ENCODE data around the gene PTPRD. TPM values are rescaled to one million over a fixed set of nuclear protein-coding genes. Genes with fewer than 3 reads are reported as not detected.

PTPRD gene
- total and polyA plus RNA-seq, 2 donors (not counting 1 experiment from before 2014, with no cell fraction given) = 0.35 to 4.8 TPM

DNA sequence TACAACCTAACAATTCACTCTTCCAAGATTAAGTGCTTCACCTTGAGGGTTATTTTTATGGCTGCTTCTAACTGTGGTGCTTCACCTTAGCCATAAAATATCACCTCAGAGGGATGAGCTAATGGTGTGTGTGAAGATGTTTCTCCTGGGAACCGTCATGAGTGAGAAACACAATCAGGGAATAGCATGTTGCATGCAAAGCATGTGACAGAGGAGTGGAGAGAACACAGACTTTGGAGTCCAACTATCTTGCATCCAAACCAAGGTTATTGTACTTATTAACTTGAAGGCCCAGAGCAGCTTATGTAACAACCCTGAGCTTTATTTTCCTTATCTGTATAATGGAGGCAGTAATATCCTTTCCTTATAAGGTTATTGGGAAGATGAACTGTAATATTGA is 1724.2 kb downstream of the PTPRD start:
- Histone ChIP-seq H3K27ac (ENCODE audit: insufficient read depth, low read length) (no peak overlapping the region), H3K79me2 (ENCODE audit: control insufficient read depth, insufficient read depth, low read length) (no peaks in the 10 kb centered on the region), H3K9me3 (ENCODE audit: control insufficient read depth, insufficient read depth, low read depth, low read length) (no peaks in the 10 kb centered on the region), H3K4me1 (ENCODE audit: control insufficient read depth, extremely low read depth, insufficient read depth, low read length) (no peaks in the 10 kb centered on the region), H3K4me3 (replicated peaks in 1 of 4; ENCODE audit: control extremely low read depth in 1 of 4, insufficient read depth in 1 of 4, low read depth in 3 of 4, low read length in 4 of 4) (no peak overlapping the region), H2AFZ (ENCODE audit: low read length) (no peak overlapping the region), H4K20me1 (ENCODE audit: control insufficient read depth, extremely low read depth, insufficient read depth, low read length) (no peaks in the 10 kb centered on the region), H3K36me3 (ENCODE audit: control insufficient read depth, insufficient read depth, low read length) (no peaks in the 10 kb centered on the region), H3K9ac (ENCODE audit: insufficient read depth, low read length) (no peak overlapping the region), H3K27me3 (ENCODE audit: control insufficient read depth, insufficient read depth, low read length) (no peaks in the 10 kb centered on the region), H3K4me2 (ENCODE audit: extremely low read depth, insufficient read depth, low read length) (no peak overlapping the region)
- TF ChIP-seq, protein P1, sequence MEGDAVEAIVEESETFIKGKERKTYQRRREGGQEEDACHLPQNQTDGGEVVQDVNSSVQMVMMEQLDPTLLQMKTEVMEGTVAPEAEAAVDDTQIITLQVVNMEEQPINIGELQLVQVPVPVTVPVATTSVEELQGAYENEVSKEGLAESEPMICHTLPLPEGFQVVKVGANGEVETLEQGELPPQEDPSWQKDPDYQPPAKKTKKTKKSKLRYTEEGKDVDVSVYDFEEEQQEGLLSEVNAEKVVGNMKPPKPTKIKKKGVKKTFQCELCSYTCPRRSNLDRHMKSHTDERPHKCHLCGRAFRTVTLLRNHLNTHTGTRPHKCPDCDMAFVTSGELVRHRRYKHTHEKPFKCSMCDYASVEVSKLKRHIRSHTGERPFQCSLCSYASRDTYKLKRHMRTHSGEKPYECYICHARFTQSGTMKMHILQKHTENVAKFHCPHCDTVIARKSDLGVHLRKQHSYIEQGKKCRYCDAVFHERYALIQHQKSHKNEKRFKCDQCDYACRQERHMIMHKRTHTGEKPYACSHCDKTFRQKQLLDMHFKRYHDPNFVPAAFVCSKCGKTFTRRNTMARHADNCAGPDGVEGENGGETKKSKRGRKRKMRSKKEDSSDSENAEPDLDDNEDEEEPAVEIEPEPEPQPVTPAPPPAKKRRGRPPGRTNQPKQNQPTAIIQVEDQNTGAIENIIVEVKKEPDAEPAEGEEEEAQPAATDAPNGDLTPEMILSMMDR (conservative IDR thresholded peaks at IDR 0.05 in 1 of 2, IDR thresholded peaks at IDR 0.05 in 1 of 2; ENCODE audit: low read depth in 1 of 2, low read length in 2 of 2) = no peak
- no peak for TF ChIP-seq EZH2 (IDR thresholded peaks at IDR 0.05; ENCODE audit: low read length, missing control alignments)
- DNase-seq (ENCODE audit: low read depth in 2 of 2) = no peak

DNA sequence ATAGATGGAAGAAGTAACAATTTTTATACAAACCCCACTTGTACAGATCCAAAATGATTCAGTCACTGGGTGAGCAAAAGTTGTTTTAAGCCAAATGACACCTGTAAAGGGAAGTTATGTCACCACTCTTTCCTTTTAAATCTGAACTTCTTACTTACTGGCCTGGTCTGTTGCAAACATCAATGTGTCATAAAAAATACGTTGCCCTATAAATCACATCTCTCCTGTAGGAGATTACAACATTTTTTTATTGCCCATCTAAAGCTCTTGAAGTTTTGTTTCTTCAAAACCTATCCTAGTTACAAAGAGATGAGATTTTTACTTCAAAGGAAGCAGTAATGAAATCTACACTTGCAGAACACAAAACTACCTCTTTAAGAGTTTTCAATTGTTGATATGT is 1725.4 kb downstream of the PTPRD start:
- no peaks in the 10 kb centered on the region for H3K36me3 ChIP-seq (ENCODE audit: control insufficient read depth, insufficient read depth, low read length)
- H2AFZ ChIP-seq (ENCODE audit: low read length) = no peak overlapping the region
- H3K4me2 ChIP-seq (ENCODE audit: extremely low read depth, insufficient read depth, low read length) = no peak overlapping the region
- no peak for DNase-seq (ENCODE audit: low read depth in 2 of 2)
- no peaks in the 10 kb centered on the region for H4K20me1 ChIP-seq (ENCODE audit: control insufficient read depth, extremely low read depth, insufficient read depth, low read length)
- H3K27me3 ChIP-seq (ENCODE audit: control insufficient read depth, insufficient read depth, low read length) = no peaks in the 10 kb centered on the region
- H3K27ac ChIP-seq (ENCODE audit: insufficient read depth, low read length) = no peak overlapping the region
- no peaks in the 10 kb centered on the region for H3K9me3 ChIP-seq (ENCODE audit: control insufficient read depth, insufficient read depth, low read depth, low read length)
- H3K4me3 ChIP-seq (replicated peaks in 1 of 4; ENCODE audit: control extremely low read depth in 1 of 4, insufficient read depth in 1 of 4, low read depth in 3 of 4, low read length in 4 of 4) = no peak overlapping the region
- TF ChIP-seq, protein P1 (conservative IDR thresholded peaks at IDR 0.05 in 1 of 2, IDR thresholded peaks at IDR 0.05 in 1 of 2; ENCODE audit: low read depth in 1 of 2, low read length in 2 of 2) = no peak
- no peak for TF ChIP-seq EZH2 (IDR thresholded peaks at IDR 0.05; ENCODE audit: low read length, missing control alignments)
- no peaks in the 10 kb centered on the region for H3K79me2 ChIP-seq (ENCODE audit: control insufficient read depth, insufficient read depth, low read length)
- no peak overlapping the region for H3K9ac ChIP-seq (ENCODE audit: insufficient read depth, low read length)
- no peaks in the 10 kb centered on the region for H3K4me1 ChIP-seq (ENCODE audit: control insufficient read depth, extremely low read depth, insufficient read depth, low read length)

DNA sequence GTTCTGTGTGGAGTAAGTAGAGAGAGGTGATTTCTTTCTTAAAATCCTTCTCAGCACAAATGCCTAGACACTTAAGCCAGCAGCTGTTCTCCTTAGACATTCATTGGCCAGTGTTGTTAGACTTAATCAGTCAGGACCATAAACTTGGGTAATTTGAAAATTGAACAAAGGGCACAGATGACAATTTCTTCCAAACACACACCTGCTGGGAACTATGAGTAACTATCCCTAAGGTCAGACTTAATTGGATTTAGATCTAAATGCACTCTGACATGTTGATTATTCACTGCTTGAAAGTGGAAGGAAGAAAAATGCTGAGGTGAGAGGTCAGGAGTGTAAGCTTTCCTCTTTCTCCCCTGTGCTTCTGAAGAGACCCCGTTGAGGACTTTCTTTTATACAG is 1729.5 kb downstream of the PTPRD start:
- Histone ChIP-seq H3K27ac (ENCODE audit: insufficient read depth, low read length) (no peak overlapping the region), H3K36me3 (ENCODE audit: control insufficient read depth, insufficient read depth, low read length) (no peaks in the 10 kb centered on the region), H4K20me1 (ENCODE audit: control insufficient read depth, extremely low read depth, insufficient read depth, low read length) (no peaks in the 10 kb centered on the region), H2AFZ (ENCODE audit: low read length) (no peak overlapping the region), H3K9ac (ENCODE audit: insufficient read depth, low read length) (no peak overlapping the region), H3K9me3 (ENCODE audit: control insufficient read depth, insufficient read depth, low read depth, low read length) (no peaks in the 10 kb centered on the region), H3K4me1 (ENCODE audit: control insufficient read depth, extremely low read depth, insufficient read depth, low read length) (no peaks in the 10 kb centered on the region), H3K27me3 (ENCODE audit: control insufficient read depth, insufficient read depth, low read length) (no peaks in the 10 kb centered on the region), H3K4me2 (ENCODE audit: extremely low read depth, insufficient read depth, low read length) (no peak overlapping the region), H3K79me2 (ENCODE audit: control insufficient read depth, insufficient read depth, low read length) (no peaks in the 10 kb centered on the region), H3K4me3 (replicated peaks in 1 of 4; ENCODE audit: control extremely low read depth in 1 of 4, insufficient read depth in 1 of 4, low read depth in 3 of 4, low read length in 4 of 4) (no peak overlapping the region)
- no peak for DNase-seq (ENCODE audit: low read depth in 2 of 2)
- TF ChIP-seq, protein P1 (conservative IDR thresholded peaks at IDR 0.05 in 1 of 2, IDR thresholded peaks at IDR 0.05 in 1 of 2; ENCODE audit: low read depth in 1 of 2, low read length in 2 of 2) = no peak
- TF ChIP-seq EZH2 (IDR thresholded peaks at IDR 0.05; ENCODE audit: low read length, missing control alignments) = no peak

Data from fibroblast of lung (primary cell).